ENCODE results near the gene NUP210L.

The NUP210L gene

DNA sequence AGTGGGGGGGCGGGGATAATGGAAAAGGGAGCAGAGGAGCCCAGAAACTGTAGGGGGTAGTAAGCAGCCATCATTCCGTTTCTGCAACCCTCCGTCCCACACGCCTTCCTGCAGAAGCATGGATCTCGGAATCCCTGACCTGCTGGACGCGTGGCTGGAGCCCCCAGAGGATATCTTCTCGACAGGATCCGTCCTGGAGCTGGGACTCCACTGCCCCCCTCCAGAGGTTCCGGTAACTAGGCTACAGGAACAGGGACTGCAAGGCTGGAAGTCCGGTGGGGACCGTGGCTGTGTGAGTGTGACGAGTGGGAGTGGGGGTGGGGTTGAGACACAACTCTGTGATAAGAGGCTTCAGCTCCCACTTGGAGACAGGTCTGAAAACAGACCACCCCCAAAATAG is 186.5 kb downstream of the NUP210L start:
- H3K4me3 ChIP-seq (ENCODE audit: low read depth, low read length) = peak overlapping the region; percentile 94
- DNase-seq (ENCODE audit: low read depth) = no peak
- TF ChIP-seq, protein P1, sequence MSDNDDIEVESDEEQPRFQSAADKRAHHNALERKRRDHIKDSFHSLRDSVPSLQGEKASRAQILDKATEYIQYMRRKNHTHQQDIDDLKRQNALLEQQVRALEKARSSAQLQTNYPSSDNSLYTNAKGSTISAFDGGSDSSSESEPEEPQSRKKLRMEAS (IDR thresholded peaks at IDR 0.05; ENCODE audit: low read depth, low read length) = no peak
- no peak for TF ChIP-seq MYC (IDR thresholded peaks at IDR 0.05; ENCODE audit: low read depth, low read length)
- no peak for TF ChIP-seq POLR2A (IDR thresholded peaks at IDR 0.05; ENCODE audit: extremely low read depth, insufficient read length)
- TF ChIP-seq, protein P2, sequence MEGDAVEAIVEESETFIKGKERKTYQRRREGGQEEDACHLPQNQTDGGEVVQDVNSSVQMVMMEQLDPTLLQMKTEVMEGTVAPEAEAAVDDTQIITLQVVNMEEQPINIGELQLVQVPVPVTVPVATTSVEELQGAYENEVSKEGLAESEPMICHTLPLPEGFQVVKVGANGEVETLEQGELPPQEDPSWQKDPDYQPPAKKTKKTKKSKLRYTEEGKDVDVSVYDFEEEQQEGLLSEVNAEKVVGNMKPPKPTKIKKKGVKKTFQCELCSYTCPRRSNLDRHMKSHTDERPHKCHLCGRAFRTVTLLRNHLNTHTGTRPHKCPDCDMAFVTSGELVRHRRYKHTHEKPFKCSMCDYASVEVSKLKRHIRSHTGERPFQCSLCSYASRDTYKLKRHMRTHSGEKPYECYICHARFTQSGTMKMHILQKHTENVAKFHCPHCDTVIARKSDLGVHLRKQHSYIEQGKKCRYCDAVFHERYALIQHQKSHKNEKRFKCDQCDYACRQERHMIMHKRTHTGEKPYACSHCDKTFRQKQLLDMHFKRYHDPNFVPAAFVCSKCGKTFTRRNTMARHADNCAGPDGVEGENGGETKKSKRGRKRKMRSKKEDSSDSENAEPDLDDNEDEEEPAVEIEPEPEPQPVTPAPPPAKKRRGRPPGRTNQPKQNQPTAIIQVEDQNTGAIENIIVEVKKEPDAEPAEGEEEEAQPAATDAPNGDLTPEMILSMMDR (IDR thresholded peaks at IDR 0.05; ENCODE audit: low read depth, low read length) = no peak

DNA sequence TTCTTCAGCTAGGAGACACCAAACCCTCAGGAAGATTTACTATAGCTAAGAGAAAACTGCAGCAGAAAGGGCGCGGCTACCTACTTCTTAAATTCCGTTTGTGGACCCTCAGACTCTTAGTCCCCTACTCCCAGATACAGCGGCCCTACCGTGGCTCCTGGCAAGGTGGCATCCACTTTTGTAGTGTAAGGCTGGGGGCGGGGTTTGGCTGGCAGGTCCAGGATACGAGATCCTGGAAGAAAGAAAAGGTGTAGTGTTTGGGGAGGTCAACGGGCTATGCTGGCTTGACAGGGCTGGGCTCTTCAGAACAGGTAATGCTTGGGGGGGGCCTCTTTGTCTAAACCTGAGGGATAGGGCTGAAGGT is 186.9 kb downstream of the NUP210L start:
- no peak for DNase-seq (ENCODE audit: low read depth)
- TF ChIP-seq MYC (IDR thresholded peaks at IDR 0.05; ENCODE audit: low read depth, low read length) (no peak), POLR2A (IDR thresholded peaks at IDR 0.05; ENCODE audit: extremely low read depth, insufficient read length) (no peak)
- TF ChIP-seq, protein P2 (IDR thresholded peaks at IDR 0.05; ENCODE audit: low read depth, low read length) = no peak
- TF ChIP-seq, protein P1 (IDR thresholded peaks at IDR 0.05; ENCODE audit: low read depth, low read length) = no peak
- peak overlapping the region; percentile 94 for H3K4me3 ChIP-seq (ENCODE audit: low read depth, low read length)

- DNase-seq (ENCODE audit: low read depth) = peak; percentile 99
- TF ChIP-seq, protein P1 (IDR thresholded peaks at IDR 0.05; ENCODE audit: low read depth, low read length) = peak; percentile 93
- peak; percentile 87 for TF ChIP-seq MYC (IDR thresholded peaks at IDR 0.05; ENCODE audit: low read depth, low read length)
- TF ChIP-seq, protein P2 (IDR thresholded peaks at IDR 0.05; ENCODE audit: low read depth, low read length) = peak; percentile 16
- peak; percentile 64 for TF ChIP-seq POLR2A (IDR thresholded peaks at IDR 0.05; ENCODE audit: extremely low read depth, insufficient read length)
- H3K4me3 ChIP-seq (ENCODE audit: low read depth, low read length) = peak within 1 kb of the TSS; percentile 94
These were observed 187.5 kb downstream of the NUP210L start, which contains the start of gene CREB3L4 for GRCh38 chr1:153967107-153967999. Gene CREB3L4, plus strand, starts transcription at chr1:153967902. Its CDS starts 624 bp downstream, at chr1:153968526.

GRCh38 chr1:153963850-153964331 is 191.0 kb downstream of the NUP210L start:
- H3K4me3 ChIP-seq (ENCODE audit: low read depth, low read length) = peak overlapping the region; percentile 84
- no peak for DNase-seq (ENCODE audit: low read depth)
- TF ChIP-seq, protein P1 (IDR thresholded peaks at IDR 0.05; ENCODE audit: low read depth, low read length) = no peak
- TF ChIP-seq POLR2A (IDR thresholded peaks at IDR 0.05; ENCODE audit: extremely low read depth, insufficient read length) (no peak), MYC (IDR thresholded peaks at IDR 0.05; ENCODE audit: low read depth, low read length) (no peak)
- TF ChIP-seq, protein P2 (IDR thresholded peaks at IDR 0.05; ENCODE audit: low read depth, low read length) = no peak

- peak within 1 kb of the TSS; percentile 84 for H3K4me3 ChIP-seq (ENCODE audit: low read depth, low read length)
- TF ChIP-seq MYC (IDR thresholded peaks at IDR 0.05; ENCODE audit: low read depth, low read length) (no peak; the same call in 1 of the 2 replicates), POLR2A (IDR thresholded peaks at IDR 0.05; ENCODE audit: extremely low read depth, insufficient read length) (peak; percentile 61)
- TF ChIP-seq, protein P2 (IDR thresholded peaks at IDR 0.05; ENCODE audit: low read depth, low read length) = no peak
- TF ChIP-seq, protein P1 (IDR thresholded peaks at IDR 0.05; ENCODE audit: low read depth, low read length) = peak; percentile 35
- peak; percentile 96 for DNase-seq (ENCODE audit: low read depth)
These were observed 191.6 kb downstream of the NUP210L start, which contains the start of gene SLC39A1 for GRCh38 chr1:153963030-153963849. Gene SLC39A1, minus strand, starts transcription at chr1:153963537. Its CDS starts 822 bp downstream, at chr1:153962715.

Data from NB4 (cell line).